ENCODE measurements around the gene RNF43.

- TF ChIP-seq CTCF (IDR thresholded peaks at IDR 0.05) (no peak), MXI1 (IDR thresholded peaks at IDR 0.05; ENCODE audit: low read depth, low read length) (no peak)
These were observed 47.9 kb downstream of the RNF43 start for GRCh38 chr17:58369214-58370031.

Data from SK-N-SH (cell line).